A673 (cell line): ENCODE results near the gene SLC38A4.

ENCODE experiments used
- CTCF ChIP-seq: fragments of 300-800, 200-600 bp; sonication (generic); conservative IDR thresholded peaks from 2 replicates; pipeline ENCODE4 v1.5.1; 2017; ENCODE audit warnings: low read depth, mild to moderate bottlenecking, antibody characterized with exemption, low read length, moderate library complexity, mixed read lengths
- EZH2 ChIP-seq: fragments of 200-600 bp; sonication (generic); IDR thresholded peaks from 2 replicates; pipeline ENCODE4 v1.6.1; 2017; ENCODE audit warnings: borderline replicate concordance, low read depth, mild to moderate bottlenecking, mixed read lengths, antibody characterized with exemption, low read length; ENCODE audit not compliant: poor library complexity, severe bottlenecking

DNA sequence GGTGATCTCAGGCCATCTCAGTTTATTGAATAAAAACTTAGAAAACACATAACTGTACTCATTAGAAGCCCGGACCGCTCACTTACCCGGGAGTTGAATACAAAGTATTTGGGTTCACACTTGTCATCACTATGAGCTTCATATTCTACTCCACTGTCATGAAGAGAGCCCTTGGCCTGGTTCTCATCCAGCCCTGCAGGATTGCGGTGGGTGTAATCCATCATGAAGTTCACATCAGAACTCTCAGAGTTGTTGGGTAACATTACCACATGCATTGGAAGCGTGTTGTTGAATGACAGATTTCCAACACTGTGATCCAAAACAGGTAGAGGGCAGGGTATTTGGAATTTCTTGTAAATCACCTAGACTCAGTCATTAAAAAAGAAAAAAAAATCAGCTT is 47.4 kb downstream of the SLC38A4 start:
- no peak for TF ChIP-seq EZH2
- TF ChIP-seq CTCF: no peak
